Fibroblast of skin of right quadriceps (primary cell): Measurements from ENCODE around the gene ZNF836.

Experiments
- DNase-seq: peaks from one replicate; pipeline ENCODE4 v3.0.0-alpha.2; 2013

The ZNF836 gene

DNA sequence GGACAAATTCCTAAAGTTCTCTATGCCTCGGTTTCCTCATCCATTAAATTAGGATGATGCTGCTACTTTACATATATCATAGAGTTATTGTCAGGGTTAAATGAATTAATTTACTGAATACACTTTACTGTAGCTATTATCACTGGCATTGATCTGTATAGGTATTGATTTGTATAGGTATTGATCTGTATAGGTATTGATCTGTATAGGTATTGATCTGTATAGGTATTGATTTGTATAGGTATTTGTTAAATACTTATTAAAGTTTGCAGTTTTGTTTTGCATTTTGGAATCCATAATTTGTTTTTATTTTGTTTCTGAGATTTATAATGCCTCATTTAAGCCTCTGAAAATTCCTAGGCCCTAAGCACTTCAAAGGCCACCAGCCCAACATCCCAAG lies 16.0 kb upstream of the ZNF836 start:
- DNase-seq = no peak

DNA sequence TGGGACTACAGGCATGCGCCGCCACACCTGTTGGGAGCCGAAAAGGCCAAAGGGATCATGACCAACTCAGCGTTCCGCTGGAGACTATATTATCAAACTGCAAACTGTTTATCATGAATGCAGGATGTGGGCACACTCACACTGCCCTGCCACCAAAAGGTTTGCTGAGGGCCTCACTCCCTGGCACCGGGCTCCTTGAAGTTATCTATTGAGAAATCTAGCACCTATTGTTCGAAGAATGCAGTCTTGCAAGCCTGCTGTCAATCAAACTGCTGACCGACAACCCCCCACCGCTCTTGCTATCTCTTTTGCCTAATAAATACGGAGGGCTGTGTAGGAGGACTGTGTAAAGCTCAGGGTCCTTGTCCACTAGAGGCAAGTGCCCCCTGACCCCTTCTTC lies 5.2 kb upstream of the ZNF836 start:
- no peak for DNase-seq

DNA sequence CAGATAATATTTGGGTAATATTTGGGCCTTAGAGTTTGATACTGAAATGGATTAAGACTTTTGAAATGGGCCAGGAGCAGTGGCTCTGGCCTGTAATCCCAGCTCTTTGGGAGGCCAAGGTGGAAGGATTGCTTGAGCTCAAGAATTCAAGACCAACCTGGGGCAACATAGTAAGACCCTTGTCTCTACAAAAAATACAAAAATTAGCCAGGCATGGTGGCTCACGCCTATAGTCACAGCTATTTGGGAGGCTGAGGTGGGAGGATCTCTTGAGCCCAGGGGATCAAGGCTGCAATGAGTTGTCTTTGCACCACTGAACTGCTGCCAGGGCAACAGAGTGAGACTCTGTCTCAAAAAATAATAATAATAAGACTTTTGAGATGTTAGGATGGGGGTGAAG lies 926 bp upstream of the ZNF836 start:
- no peak for DNase-seq

DNA sequence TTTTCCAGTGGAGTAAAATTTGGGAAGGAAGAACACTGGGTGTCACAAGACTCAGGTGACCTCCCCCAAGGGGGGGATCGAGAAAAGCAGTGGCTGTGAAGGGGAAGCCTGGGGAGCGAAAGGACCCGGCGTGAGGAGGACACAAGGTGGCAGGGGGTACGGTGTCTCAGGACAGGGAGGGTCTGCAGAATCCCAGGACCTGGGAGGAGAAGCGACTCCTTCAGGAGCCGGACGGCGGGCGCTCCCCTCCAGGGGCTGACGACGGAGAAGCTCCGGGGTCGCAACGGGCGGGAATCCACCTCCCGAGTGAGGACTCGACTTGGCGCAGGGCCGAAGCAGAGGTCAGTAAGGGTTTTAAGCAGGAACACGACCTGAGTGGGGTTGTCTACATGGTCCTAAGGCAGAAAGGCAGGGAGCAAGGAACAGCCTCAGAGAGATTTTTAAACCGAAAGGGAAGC lies 529 bp downstream of the ZNF836 start:
- no peak for DNase-seq

DNA sequence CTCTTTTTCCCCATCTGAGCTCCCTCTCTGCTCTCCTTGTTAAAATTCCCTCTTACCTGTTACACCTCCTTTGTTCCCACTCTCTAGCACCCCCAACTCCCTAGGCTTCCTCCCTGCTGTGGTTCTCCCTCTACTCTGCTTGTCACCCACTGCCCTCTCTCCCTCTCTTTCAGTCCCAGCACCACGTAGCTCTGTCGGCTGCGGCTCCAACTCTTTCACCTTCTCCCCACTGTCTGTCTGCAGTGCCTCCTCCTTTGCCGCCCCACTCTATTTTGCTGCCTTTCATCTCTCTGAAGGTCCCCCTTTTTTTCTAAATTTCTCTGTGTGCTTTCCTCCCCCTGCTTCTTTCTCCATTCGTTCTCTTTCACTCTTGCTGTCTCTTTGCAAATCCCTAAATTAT lies 1.1 kb downstream of the ZNF836 start:
- DNase-seq = no peak

DNA sequence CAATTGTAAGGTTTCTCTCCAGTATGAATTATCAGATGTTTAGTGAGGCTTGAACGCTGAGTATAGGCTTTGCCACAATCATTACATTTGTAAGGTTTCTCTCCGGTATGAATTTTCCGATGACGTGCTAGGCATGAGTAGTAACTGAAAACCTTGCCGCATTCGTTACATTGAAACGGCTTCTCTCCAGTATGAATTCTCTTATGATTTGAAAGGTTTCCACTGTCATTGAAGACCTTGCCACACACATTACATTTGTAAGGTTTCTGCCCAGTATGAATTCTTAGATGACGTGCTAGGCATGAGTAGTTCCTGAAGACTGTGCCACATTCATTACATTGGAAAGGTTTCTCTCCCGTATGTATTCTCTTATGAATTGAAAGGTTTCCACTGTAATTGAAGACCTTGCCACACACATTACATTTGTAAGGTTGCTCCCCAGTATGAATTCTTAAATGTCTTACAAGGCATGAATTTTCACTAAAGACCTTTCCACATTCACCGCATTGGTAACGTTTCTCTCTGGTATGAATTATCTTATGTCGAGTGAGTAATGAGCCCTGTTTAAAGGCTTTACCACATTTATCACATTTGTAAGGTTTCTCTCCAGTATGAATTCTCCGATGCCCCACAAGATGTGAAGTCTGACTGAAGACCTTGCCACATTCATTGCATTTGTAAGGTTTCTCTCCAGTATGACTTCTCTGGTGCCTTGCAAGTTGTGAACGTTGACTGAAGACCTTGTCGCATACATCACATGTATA lies 15.6 kb downstream of the ZNF836 start:
- no peak for DNase-seq

DNA sequence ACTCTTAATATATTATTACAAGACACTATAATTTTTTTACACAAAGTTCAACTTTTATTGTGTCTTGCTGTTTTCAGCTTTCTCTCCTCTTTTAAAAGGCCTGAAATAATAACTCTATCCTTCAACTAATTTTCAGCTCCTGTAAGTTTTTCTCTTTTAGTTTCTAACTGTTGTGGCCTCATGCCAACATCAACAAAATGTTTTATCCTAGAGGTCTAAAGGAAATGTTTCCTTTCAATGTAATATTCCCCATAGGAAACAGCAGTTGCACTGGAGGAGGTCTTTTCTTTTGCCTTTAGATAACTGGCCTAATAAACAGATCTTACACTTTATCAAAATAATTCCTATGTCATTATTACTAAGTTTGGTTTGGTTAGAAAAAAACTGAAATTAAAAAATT lies 23.2 kb downstream of the ZNF836 start:
- no peak for DNase-seq

DNA sequence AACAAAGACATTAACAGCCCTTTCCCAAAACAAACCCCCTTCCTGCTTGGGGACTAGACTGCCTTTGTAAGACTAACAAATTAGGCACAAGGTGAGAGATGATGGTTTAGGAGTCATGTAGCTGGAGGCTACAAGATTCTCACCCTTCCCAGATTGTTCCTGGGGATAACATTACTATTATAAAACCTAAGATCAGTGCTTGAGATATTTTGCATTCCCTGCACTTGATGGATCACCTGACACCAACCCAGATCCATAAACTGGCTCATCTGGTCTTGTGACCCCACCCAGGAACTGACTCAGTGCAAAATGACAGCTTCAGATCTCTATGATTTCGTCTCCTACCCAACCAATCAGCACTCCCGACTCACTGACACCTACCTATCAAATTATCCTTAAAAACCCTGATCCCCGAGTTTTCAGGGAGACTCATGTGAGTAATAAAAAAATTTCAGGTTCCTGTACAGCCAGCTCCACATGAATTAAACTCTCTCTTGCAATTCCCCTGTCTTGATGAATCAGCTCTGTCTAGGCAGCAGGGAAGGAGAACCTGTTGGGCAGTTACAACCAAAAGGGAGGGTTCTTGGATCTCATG lies 29.3 kb downstream of the ZNF836 start:
- no peak for DNase-seq

DNA sequence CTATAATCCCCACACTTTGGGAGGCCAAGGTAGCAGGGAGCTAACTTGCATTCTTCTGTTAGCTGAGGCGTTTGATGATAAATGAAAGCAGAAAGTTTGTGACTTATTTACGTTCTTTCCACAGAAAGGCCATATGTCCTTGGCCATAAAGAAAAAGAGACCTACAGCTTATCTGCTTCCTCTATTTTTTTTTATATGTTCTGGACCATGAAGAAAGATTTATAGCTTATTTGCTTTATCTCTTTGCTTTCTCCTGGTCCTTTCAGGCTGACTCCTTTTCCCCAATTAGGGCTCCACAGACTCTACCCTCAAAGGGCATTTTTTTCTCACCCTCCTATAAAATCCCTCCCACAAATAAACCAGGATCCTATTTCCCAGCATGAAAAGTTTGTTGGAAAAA lies 30.2 kb downstream of the ZNF836 start:
- no peak for DNase-seq

DNA sequence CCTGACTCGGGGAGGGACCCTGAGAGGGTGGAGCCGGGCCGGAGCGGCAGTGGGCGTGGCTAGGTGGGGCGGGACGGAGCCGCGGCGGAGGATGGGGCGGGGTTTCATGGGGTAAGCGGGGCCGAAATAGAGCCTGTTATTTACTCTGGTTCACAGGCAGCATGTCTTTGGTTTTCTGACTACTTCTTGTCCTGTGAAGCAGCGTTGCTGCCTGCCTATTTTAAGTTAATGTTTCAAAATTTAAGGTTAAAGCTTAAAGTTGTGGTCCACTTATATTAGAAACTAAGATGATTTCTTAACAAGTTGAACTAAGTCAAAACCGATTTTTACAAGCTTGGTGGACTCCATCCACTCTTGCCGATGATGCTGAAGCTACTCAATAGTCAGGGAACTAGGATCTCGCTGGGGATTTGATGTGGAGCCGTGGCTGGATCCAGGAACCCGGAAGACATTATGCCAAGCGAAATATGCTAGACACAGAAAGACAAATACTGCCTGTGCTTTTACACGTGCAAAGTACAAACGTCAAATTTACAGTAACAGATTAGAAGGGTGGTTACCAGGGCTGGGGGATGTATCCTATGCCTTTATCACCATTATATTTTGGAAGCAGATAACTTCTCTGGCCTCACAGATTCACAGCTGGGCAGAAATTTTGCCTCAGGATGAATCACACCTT lies 31.2 kb downstream of the ZNF836 start:
- no peak for DNase-seq

DNA sequence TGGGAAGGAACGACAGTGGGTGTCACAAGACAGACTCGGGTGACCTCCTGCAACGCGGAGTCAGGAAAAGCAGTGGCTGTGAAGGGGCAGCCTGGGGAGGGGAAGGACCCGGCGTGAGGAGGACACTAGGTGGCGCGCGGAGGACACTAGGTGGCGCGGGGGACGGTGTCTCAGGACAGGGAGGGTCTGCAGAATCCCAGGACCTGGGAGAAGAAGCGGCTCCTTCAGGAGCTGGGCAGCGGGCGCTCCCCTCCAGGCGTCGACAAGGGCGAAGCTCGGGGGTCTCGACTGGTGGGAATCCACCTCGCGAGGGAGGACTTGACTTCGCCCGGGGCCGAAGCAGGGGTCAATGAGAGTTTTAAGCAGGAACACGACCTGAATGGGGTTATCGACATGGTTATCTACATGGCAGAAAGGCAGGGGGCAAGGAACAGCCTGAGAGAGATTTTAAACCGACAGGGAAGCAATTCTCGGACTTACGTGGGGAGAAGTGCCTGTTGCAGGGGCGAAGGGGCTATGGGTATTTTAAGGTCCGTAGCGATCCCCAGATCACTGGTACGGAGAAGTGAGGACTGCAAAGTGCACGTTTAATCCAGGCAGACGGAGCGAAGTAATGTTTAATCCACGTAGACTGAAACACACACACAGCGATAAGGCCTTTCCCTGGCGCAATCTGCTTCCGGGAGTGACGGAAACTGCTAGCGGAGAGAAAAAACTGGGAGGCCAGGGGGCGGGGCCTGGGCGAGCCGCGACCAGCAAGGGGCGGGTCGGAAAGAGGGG lies 32.0 kb downstream of the ZNF836 start, which contains the start of gene ZNF616:
ZNF616 (minus strand) TSS at position 687 of the 780 bp plus-strand sequence. CDS start 9,426 bp downstream, outside the sequence.
- DNase-seq = peak; percentile 94

DNA sequence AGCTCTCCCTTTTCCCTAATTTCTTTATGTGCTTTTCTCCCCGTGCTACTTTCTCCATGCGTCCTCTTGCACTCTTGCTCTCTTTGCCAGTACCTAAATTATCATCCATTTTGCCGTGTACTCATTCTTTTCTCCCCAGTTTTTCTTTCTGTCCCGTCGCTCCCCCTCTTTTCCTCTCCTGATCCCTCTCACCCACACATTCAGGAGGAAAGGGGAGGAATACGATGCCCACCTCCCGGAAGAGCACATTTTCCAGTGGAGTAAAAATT lies 32.5 kb downstream of the ZNF836 start:
- DNase-seq = no peak

DNA sequence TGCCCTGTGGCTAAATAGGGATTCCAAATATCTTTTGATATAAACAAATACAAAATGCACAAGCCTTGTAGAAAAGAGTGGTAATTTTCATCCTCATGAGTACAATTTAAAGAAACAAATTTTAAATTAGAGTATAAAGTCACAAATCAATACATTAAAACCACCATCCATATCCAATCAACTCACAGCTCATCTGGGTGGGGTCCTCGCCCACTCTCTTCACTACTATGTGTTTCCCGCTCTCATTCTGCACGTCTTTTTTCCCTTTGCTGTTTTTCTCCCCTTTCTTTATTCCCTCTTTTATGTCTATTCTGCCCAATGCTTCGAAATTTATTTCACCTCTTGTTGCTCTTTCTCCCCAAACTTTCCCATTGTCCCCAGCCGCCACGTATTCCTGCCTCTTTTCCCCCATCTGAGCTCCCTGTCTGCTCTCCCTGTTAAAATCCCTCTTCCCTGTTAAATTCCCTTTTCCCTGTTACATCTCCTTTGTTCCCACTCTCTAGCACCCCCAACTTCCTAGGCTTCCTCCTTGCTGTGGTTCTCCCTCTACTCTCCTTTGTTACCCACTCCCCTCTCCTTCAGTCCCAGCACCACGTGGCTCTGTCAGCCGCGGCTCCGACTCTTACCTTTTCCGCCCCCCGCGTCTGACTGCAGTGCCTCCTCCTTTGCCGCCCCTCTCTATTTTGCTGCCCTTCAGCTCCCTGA lies 33.0 kb downstream of the ZNF836 start:
- peak; percentile 34 for DNase-seq

DNA sequence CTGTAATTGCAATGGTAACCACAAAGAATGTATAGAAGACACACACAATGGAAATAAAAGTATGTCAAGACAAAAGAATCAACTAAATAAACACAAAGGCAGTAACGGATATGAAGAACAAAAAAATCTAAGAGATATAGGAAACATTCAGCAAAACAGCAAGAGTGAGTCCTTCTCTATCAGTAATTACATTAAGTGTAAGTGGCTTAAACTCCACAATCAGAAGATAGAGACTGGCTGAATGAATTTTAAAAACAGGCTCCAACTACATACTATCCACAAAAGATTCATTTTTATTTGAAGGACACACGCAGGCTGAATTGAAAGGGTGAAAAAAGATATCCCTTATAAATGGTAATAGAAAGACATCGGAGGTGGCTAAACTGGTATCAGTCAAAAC lies 51.1 kb downstream of the ZNF836 start:
- DNase-seq = no peak

DNA sequence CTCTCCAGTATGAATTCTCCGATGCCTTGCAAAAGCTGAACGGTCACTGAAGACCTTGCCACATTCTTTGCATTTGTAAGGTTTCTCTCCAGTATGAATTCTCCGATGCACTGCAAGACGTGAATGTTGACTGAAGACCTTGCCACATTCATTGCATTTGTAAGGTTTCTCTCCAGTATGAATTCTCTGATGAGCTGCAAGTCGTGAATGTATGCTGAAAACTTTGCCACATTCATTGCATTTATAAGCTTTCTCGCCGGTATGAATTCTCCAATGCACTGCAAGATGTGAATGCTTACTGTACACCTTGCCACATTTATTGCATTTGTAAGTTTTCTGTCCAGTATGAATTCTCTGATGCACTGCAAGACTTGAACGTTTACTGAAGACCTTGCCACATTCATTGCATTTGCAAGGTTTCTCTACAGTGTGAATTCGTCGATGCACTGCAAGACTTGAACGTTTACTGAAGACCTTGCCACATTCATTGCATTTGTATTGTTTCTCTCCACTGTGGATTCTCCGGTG lies 55.8 kb downstream of the ZNF836 start:
- no peak for DNase-seq

DNA sequence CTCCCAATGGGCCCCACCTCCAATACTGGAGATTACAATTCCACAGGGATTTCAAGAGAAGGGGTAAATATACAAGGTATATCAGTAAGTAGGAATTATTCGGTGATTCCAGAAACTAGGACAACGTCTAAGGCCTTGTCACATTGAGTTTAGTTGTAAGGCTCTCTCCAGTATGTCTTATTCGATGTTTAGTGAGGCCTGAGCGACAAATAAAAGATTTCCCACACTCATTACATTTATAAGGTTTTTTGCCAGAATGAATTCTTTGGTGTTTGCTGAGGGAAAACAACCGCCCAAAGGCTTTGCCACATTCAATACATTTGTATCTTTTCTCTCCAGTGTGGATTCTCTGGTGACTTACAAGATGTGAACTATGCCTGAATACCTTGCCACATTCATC lies 56.7 kb downstream of the ZNF836 start:
- DNase-seq = no peak

DNA sequence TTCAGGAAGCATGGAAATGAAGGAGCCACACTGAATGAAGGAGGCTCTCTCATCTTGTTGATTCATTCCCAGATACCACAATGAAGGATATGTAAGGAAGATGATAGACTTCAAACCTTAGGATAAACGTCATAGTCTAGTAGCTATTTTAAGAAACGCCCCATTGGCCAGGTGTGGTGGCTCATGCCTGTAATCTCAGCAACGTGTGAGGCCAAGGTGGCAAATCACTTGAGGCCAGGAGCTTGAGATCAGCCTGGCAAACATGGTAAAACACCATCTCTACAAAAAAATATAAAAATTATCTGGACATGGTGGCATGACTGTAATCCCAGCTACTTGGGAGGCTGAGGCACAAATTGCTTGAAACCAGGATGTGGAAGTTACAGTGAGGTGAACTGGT lies 58.8 kb downstream of the ZNF836 start:
- no peak for DNase-seq

DNA sequence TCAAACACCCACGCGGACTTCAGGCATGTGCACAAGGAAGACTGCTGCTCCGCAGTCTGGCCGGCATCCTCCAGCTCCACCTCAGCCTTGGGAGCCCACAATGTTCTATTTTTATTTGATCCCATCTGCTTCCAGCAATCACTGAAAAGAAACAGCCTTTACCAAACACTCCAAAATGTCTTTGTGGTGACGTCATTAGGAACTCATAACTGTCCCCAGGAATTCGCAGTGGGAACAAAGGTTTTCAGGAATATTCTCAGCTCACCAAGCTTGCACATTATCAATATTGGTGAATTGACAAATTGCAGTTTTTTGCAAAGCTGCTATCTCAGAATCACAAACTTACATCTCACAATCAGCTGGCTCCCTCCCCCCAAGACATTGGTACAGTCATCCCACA lies 60.6 kb downstream of the ZNF836 start:
- no peak for DNase-seq
